Heart left ventricle (tissue), 13 donors: ENCODE measurements around the gene FAM216B.

ENCODE experiments used
- POLR2A ChIP-seq, 2 donors: fragments of 450-650 bp; IDR thresholded peaks; one replicate each; pipeline ENCODE4 v1.6.1; 2017; ENCODE audit warnings: antibody characterized with exemption in 2 of 2, mild to moderate bottlenecking in 2 of 2, moderate library complexity in 2 of 2
- TF ChIP-seq, protein P1 (sequence below), 12 donors: fragments of 200-600 bp; sonication (generic) in 4 of 12; IDR thresholded peaks; one replicate each; pipeline versions ENCODE4 v1.5.0 to v1.8.0; 2018 to 2022; ENCODE audit warnings: antibody characterized with exemption in 12 of 12, mild to moderate bottlenecking in 5 of 12
- donor health status: ischemic (EF 13 %, LVEDD 7.1; RV severe dilation, severe dysfunction).
- donor health status: DM: no; HTN: yes; CAD: no.
- donor health status: DM: no; HTN: no; CAD: no.
- donor health status: ischemic (EF 25% LVEDD 6.9; RV normal size, moderate dysfunction).
- donor health status: ischemic (EF 25% LVEDD 5.7; RV mildly dilated, moderate dysfunction).
- donor health status: ischemic (EF 35%, LVEDD 5.7; RV mildly dilated, moderate dysfunction).
- donor health status: nonischemic (EF 11% LVEDD 7.7; RV severe dilation, severe dysfunction).
- donor health status: DM: yes; HTN: yes; CAD: no.
- donor health status: PGD.
- donor health status: ischemic (EF 29% LVEDD 5.4; RV normal size, mild dysfunction).
- donor health status: nonischemic (EF 23%, LVEDD 6.1; RV moderate dilation, normal function).

DNA sequence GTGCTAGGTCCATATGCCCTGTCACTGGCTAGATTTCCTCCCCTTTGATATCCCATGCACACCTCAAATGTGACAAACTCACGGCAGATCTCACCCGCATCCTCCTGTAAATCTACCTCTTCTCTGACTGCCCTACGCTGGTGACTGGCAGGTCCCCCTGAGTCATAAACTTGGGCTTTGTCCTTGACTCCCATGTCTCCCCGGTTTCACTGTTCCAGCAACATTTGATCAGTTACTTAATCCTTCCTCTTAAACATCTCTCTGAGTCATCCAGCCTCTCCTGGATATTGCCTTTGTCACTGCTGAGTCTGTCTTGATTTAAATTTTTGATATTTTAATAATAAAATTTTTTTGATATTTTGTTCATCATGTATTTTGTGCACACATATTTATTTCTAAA lies 26.5 kb downstream of the FAM216B start:
- TF ChIP-seq, protein P1, sequence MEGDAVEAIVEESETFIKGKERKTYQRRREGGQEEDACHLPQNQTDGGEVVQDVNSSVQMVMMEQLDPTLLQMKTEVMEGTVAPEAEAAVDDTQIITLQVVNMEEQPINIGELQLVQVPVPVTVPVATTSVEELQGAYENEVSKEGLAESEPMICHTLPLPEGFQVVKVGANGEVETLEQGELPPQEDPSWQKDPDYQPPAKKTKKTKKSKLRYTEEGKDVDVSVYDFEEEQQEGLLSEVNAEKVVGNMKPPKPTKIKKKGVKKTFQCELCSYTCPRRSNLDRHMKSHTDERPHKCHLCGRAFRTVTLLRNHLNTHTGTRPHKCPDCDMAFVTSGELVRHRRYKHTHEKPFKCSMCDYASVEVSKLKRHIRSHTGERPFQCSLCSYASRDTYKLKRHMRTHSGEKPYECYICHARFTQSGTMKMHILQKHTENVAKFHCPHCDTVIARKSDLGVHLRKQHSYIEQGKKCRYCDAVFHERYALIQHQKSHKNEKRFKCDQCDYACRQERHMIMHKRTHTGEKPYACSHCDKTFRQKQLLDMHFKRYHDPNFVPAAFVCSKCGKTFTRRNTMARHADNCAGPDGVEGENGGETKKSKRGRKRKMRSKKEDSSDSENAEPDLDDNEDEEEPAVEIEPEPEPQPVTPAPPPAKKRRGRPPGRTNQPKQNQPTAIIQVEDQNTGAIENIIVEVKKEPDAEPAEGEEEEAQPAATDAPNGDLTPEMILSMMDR (IDR thresholded peaks at IDR 0.05): no peak
- TF ChIP-seq POLR2A (IDR thresholded peaks at IDR 0.05): no peak
